ENCODE results near the gene RPS6KC1.

RPS6KC1 gene

GRCh38 chr1:213287987-213288386, 236.9 kb downstream of the RPS6KC1 start:
- Histone ChIP-seq H3K36me3 (ENCODE audit: control insufficient read depth, low read length) (no peaks in the 10 kb centered on the region), H3K9me2 (replicated peaks; ENCODE audit: control insufficient read depth, low read length) (no peaks in the 10 kb centered on the region), H3K4me2 (ENCODE audit: low read length) (no peak overlapping the region), H3K27me3 (ENCODE audit: control insufficient read depth, low read length) (no peaks in the 10 kb centered on the region), H3K27ac (ENCODE audit: low read depth, low read length) (no peak overlapping the region), H3K9me3 (ENCODE audit: control insufficient read depth, insufficient read depth, low read length) (no peaks in the 10 kb centered on the region), H3K4me1 (ENCODE audit: control insufficient read depth, low read length) (no peaks in the 10 kb centered on the region), H3K79me2 (ENCODE audit: control insufficient read depth, low read length) (no peaks in the 10 kb centered on the region), H3F3A (ENCODE audit: control insufficient read depth, insufficient read depth) (no peaks in the 10 kb centered on the region), H3K4me3 (ENCODE audit: low read length) (no peak overlapping the region), H4K20me1 (ENCODE audit: control insufficient read depth, insufficient read depth, low read depth, low read length) (no peaks in the 10 kb centered on the region)
- TF ChIP-seq EZH2phosphoT487 (IDR thresholded peaks at IDR 0.05; ENCODE audit: borderline replicate concordance, low read length), result no peak
- TF ChIP-seq, protein P1, sequence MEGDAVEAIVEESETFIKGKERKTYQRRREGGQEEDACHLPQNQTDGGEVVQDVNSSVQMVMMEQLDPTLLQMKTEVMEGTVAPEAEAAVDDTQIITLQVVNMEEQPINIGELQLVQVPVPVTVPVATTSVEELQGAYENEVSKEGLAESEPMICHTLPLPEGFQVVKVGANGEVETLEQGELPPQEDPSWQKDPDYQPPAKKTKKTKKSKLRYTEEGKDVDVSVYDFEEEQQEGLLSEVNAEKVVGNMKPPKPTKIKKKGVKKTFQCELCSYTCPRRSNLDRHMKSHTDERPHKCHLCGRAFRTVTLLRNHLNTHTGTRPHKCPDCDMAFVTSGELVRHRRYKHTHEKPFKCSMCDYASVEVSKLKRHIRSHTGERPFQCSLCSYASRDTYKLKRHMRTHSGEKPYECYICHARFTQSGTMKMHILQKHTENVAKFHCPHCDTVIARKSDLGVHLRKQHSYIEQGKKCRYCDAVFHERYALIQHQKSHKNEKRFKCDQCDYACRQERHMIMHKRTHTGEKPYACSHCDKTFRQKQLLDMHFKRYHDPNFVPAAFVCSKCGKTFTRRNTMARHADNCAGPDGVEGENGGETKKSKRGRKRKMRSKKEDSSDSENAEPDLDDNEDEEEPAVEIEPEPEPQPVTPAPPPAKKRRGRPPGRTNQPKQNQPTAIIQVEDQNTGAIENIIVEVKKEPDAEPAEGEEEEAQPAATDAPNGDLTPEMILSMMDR (IDR thresholded peaks at IDR 0.05; ENCODE audit: low read depth, low read length, poor library complexity, severe bottlenecking), result no peak

DNA sequence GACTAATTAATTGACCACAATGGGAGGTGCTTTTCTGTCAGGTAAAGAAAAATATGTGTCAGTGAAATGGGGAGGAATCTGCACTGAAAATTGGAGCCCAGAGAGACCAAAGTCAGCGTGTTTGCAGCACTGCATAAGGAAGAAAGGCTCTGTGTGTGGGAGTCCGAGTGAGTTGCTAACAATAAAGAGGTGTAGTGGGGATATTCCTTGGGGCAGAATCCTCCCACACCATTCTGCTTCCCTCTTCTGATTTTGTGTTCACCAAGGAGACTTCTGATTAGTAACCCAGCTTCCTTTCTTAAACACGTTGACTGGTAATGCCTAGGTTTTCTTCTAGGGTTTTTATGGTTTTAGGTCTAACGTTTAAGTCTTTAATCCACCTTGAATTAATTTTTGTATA, 240.5 kb downstream of the RPS6KC1 start:
- no peak for TF ChIP-seq EZH2phosphoT487 (IDR thresholded peaks at IDR 0.05; ENCODE audit: borderline replicate concordance, low read length)
- TF ChIP-seq, protein P1 (IDR thresholded peaks at IDR 0.05; ENCODE audit: low read depth, low read length, poor library complexity, severe bottlenecking), result no peak
- no peaks in the 10 kb centered on the region for H3K4me1 ChIP-seq (ENCODE audit: control insufficient read depth, low read length)
- no peaks in the 10 kb centered on the region for H3F3A ChIP-seq (ENCODE audit: control insufficient read depth, insufficient read depth)
- H3K9me3 ChIP-seq (ENCODE audit: control insufficient read depth, insufficient read depth, low read length), result no peaks in the 10 kb centered on the region
- H4K20me1 ChIP-seq (ENCODE audit: control insufficient read depth, insufficient read depth, low read depth, low read length), result no peaks in the 10 kb centered on the region
- H3K9me2 ChIP-seq (replicated peaks; ENCODE audit: control insufficient read depth, low read length), result no peaks in the 10 kb centered on the region
- no peaks in the 10 kb centered on the region for H3K27me3 ChIP-seq (ENCODE audit: control insufficient read depth, low read length)
- no peak overlapping the region for H3K27ac ChIP-seq (ENCODE audit: low read depth, low read length)
- no peak overlapping the region for H3K4me2 ChIP-seq (ENCODE audit: low read length)
- no peak overlapping the region for H3K4me3 ChIP-seq (ENCODE audit: low read length)
- no peaks in the 10 kb centered on the region for H3K79me2 ChIP-seq (ENCODE audit: control insufficient read depth, low read length)
- no peaks in the 10 kb centered on the region for H3K36me3 ChIP-seq (ENCODE audit: control insufficient read depth, low read length)

DNA sequence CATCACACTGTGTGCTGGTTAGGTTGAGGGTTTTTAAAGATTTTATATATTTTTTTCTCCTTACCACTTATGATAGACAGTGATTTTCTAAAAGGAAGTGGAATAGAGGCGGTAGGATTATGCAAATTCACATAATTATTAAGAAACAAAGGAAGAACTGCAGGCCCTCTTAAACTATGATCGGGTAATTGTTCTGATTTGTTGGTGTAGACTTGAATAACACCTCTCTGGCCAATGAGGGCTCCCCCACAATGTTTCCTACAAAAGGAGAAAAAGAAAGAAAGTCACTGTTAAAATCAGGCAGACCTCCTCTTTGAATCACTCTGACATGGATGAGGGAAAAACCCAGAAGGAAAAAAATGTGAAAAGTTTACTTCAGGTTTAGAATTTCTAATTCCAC, 241.6 kb downstream of the RPS6KC1 start:
- no peaks in the 10 kb centered on the region; the same call in 1 of the 2 replicates for H3K27me3 ChIP-seq (ENCODE audit: control insufficient read depth, low read length)
- H3F3A ChIP-seq (ENCODE audit: control insufficient read depth, insufficient read depth), result no peaks in the 10 kb centered on the region
- H3K4me3 ChIP-seq (ENCODE audit: low read length), result no peak overlapping the region
- no peaks in the 10 kb centered on the region for H3K4me1 ChIP-seq (ENCODE audit: control insufficient read depth, low read length)
- no peaks in the 10 kb centered on the region for H3K36me3 ChIP-seq (ENCODE audit: control insufficient read depth, low read length)
- H3K9me2 ChIP-seq (replicated peaks; ENCODE audit: control insufficient read depth, low read length), result no peaks in the 10 kb centered on the region
- no peak overlapping the region for H3K4me2 ChIP-seq (ENCODE audit: low read length)
- TF ChIP-seq, protein P1 (IDR thresholded peaks at IDR 0.05; ENCODE audit: low read depth, low read length, poor library complexity, severe bottlenecking), result no peak
- no peaks in the 10 kb centered on the region for H3K9me3 ChIP-seq (ENCODE audit: control insufficient read depth, insufficient read depth, low read length)
- H4K20me1 ChIP-seq (ENCODE audit: control insufficient read depth, insufficient read depth, low read depth, low read length), result no peaks in the 10 kb centered on the region
- H3K79me2 ChIP-seq (ENCODE audit: control insufficient read depth, low read length), result no peaks in the 10 kb centered on the region
- H3K27ac ChIP-seq (ENCODE audit: low read depth, low read length), result no peak overlapping the region

DNA sequence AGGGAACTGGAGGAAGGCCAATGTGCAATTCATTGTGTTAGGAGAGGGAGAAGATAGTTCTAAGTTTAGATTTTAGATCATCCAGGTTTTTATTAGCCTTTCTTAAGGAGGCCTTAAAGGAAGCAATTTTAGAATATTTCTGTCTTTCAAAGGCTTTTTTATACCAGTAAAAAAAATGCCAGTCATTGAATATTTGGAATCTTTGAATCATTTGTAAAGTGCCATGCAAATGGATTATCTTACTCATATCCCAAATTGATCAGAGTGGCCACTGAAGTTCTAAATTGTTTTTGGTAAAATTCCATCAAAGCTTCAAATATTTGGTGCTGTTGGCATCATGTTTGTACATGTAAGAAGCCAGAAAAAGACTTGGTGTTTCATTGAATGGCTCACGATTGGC, 244.8 kb downstream of the RPS6KC1 start:
- Histone ChIP-seq H3K27ac (ENCODE audit: low read depth, low read length) (no peak overlapping the region), H3K36me3 (ENCODE audit: control insufficient read depth, low read length) (no peaks in the 10 kb centered on the region), H3K4me1 (ENCODE audit: control insufficient read depth, low read length) (no peaks in the 10 kb centered on the region), H3K9me2 (replicated peaks; ENCODE audit: control insufficient read depth, low read length) (no peaks in the 10 kb centered on the region), H3K79me2 (ENCODE audit: control insufficient read depth, low read length) (no peaks in the 10 kb centered on the region), H3K27me3 (ENCODE audit: control insufficient read depth, low read length) (no peaks in the 10 kb centered on the region; the same call in 1 of the 2 replicates), H3K9me3 (ENCODE audit: control insufficient read depth, insufficient read depth, low read length) (no peaks in the 10 kb centered on the region), H3K4me3 (ENCODE audit: low read length) (no peak overlapping the region), H4K20me1 (ENCODE audit: control insufficient read depth, insufficient read depth, low read depth, low read length) (no peaks in the 10 kb centered on the region), H3K4me2 (ENCODE audit: low read length) (no peak overlapping the region), H3F3A (ENCODE audit: control insufficient read depth, insufficient read depth) (no peaks in the 10 kb centered on the region)
- TF ChIP-seq, protein P1 (IDR thresholded peaks at IDR 0.05; ENCODE audit: low read depth, low read length, poor library complexity, severe bottlenecking), result no peak
- no peak for TF ChIP-seq EZH2phosphoT487 (IDR thresholded peaks at IDR 0.05; ENCODE audit: borderline replicate concordance, low read length)

Measured in DOHH2 (cell line).